ENCODE measurements around the gene C21orf58. TPM values are rescaled to one million over a fixed set of nuclear protein-coding genes. Genes with fewer than 3 reads are reported as not detected.
"Not testable (repeated sequence)": the region's sequence is repeated elsewhere in the genome, so short reads cannot be mapped to it uniquely, and the experiment has no call there.

The C21orf58 gene
- total RNA-seq, 3 donors from 2014 or later, result 3.6 to 3.9 (median 3.7) TPM

GRCh38 chr21:46324390-46325072 lies 861 bp upstream of the C21orf58 start:
- Mint-ChIP-seq H3K36me3 (ENCODE audit: insufficient read depth) (peaks cover 9% of the 10 kb centered on the region), H3K27me3 (ENCODE audit: low read depth) (no peaks in the 10 kb centered on the region), H3K9me3 (no peaks in the 10 kb centered on the region), H3K4me1 (ENCODE audit: low read depth) (peaks cover 35% of the 10 kb centered on the region), H3K4me3 (peak overlapping the region; percentile 92)
- peak; percentile 87 for DNase-seq
- peak; percentile 81 to 82 for ATAC-seq

DNA sequence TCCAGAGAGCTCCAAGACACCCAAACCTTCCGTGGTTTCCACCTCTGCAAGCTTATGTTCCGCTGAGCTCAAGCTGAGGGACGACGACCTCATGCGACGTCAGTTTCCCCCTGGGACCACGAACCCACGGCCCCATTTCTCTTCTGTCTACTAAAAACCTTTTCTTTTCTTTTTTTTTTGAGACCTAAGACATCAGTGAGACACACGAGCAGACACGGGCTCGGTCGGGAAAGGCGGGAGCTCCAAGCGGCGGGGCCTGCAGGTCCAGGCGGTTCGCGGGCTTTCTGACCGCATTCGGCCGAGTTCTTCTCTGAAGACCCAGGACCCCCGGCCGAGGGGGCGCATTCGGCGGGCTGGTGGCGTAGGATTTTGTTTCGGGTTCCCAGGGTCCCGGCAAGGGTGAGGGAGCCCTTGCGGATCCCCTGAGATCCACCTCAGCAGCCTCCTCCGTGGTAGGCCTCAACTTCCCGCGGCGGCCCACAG lies 402 bp downstream of the C21orf58 start:
- Mint-ChIP-seq H3K9me3 (no peaks in the 10 kb centered on the region), H3K4me3 (peak overlapping the region; percentile 92), H3K4me1 (ENCODE audit: low read depth) (peaks cover 35% of the 10 kb centered on the region), H3K36me3 (ENCODE audit: insufficient read depth) (peaks cover 3% of the 10 kb centered on the region), H3K27me3 (ENCODE audit: low read depth) (no peaks in the 10 kb centered on the region)
- DNase-seq (no peak), ATAC-seq (peak; percentile 2 to 3)

GRCh38 chr21:46322351-46323226 lies 1.1 kb downstream of the C21orf58 start:
- no peak for ATAC-seq
- no peak for DNase-seq
- H3K27me3 Mint-ChIP-seq (ENCODE audit: low read depth), result no peaks in the 10 kb centered on the region
- peaks cover 2% of the 10 kb centered on the region for H3K36me3 Mint-ChIP-seq (ENCODE audit: insufficient read depth)
- H3K4me3 Mint-ChIP-seq, result peak overlapping the region; percentile 92
- no peaks in the 10 kb centered on the region for H3K9me3 Mint-ChIP-seq
- H3K4me1 Mint-ChIP-seq (ENCODE audit: low read depth), result peaks cover 35% of the 10 kb centered on the region

GRCh38 chr21:46320331-46320801 lies 3.3 kb downstream of the C21orf58 start:
- Mint-ChIP-seq H3K4me3 (no peak overlapping the region), H3K36me3 (ENCODE audit: insufficient read depth) (no peaks in the 10 kb centered on the region), H3K9me3 (no peaks in the 10 kb centered on the region), H3K4me1 (ENCODE audit: low read depth) (peaks cover 25% of the 10 kb centered on the region), H3K27me3 (ENCODE audit: low read depth) (no peaks in the 10 kb centered on the region)
- DNase-seq, result no peak
- no peak for ATAC-seq

- ATAC-seq (no peak), DNase-seq (no peak)
- H3K9me3 Mint-ChIP-seq, result no peaks in the 10 kb centered on the region
- H3K4me1 Mint-ChIP-seq (ENCODE audit: low read depth), result peaks cover 24% of the 10 kb centered on the region
- no peaks in the 10 kb centered on the region for H3K27me3 Mint-ChIP-seq (ENCODE audit: low read depth)
- H3K36me3 Mint-ChIP-seq (ENCODE audit: insufficient read depth), result no peaks in the 10 kb centered on the region
- H3K4me3 Mint-ChIP-seq, result no peak overlapping the region
Measured at GRCh38 chr21:46319186-46319585, 4.5 kb downstream of the C21orf58 start.

DNA sequence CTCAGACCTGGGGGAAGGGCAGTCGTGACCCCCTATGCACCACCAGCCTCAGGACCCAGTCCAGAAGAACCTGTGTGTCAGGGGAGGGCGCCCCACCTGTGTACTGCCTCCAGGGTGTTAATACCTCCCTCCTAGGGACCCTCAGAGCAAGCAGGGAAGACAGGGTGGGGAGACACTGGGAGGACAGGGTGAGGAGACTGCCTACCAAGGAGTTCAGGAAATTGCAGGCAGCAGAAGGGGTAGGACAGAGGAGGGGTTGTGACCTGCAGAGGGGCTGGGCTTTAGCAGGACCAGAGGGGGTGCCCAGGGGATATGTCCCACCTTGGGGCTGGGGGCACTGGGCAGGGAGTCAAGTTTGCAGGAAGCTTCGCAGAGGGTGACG lies 5.2 kb downstream of the C21orf58 start:
- no peaks in the 10 kb centered on the region for H3K27me3 Mint-ChIP-seq (ENCODE audit: low read depth)
- DNase-seq, result no peak
- H3K9me3 Mint-ChIP-seq, result no peaks in the 10 kb centered on the region
- ATAC-seq, result no peak
- H3K36me3 Mint-ChIP-seq (ENCODE audit: insufficient read depth), result no peaks in the 10 kb centered on the region
- H3K4me1 Mint-ChIP-seq (ENCODE audit: low read depth), result peaks cover 24% of the 10 kb centered on the region
- no peak overlapping the region for H3K4me3 Mint-ChIP-seq

GRCh38 chr21:46317710-46318463 lies 5.8 kb downstream of the C21orf58 start:
- Mint-ChIP-seq H3K27me3 (ENCODE audit: low read depth) (no peaks in the 10 kb centered on the region), H3K4me3 (no peak overlapping the region), H3K4me1 (ENCODE audit: low read depth) (peaks cover 20% of the 10 kb centered on the region), H3K36me3 (ENCODE audit: insufficient read depth) (no peaks in the 10 kb centered on the region), H3K9me3 (no peaks in the 10 kb centered on the region)
- ATAC-seq (no peak), DNase-seq (no peak)

DNA sequence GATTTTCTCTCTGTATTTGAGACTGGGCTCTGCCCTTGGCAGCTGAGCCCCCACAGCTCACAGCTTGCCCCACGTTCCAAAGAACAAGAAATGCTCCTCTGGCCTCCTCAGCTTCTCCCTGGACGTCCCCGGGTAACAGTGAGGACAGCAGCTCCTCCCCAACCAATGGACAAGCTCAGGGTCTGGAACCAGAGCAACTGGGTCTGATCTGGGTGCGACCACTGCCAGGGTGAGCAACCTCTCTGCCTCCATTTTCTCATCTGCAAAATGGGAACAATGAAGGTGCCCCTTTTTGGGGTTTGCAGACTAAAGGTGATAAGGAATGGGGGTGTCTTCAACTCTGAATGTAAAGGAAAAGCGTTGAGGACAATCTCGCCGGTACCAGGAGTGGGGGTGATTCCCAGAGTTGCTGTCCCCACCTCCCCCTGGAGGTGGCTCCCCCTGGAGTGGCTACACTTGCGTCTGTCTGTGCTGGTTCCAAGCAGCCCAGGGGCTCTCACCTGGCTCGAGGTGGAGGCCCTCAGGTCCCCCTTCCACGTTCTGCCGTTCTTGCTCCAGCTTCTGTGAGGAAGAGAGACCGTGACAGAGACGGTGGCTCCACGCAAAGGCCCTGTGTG lies 6.9 kb downstream of the C21orf58 start:
- no peak for DNase-seq
- peaks cover 9% of the 10 kb centered on the region for H3K4me1 Mint-ChIP-seq (ENCODE audit: low read depth)
- no peak overlapping the region for H3K4me3 Mint-ChIP-seq
- H3K27me3 Mint-ChIP-seq (ENCODE audit: low read depth), result no peaks in the 10 kb centered on the region
- ATAC-seq, result no peak
- H3K36me3 Mint-ChIP-seq (ENCODE audit: insufficient read depth), result no peaks in the 10 kb centered on the region
- H3K9me3 Mint-ChIP-seq, result no peaks in the 10 kb centered on the region

DNA sequence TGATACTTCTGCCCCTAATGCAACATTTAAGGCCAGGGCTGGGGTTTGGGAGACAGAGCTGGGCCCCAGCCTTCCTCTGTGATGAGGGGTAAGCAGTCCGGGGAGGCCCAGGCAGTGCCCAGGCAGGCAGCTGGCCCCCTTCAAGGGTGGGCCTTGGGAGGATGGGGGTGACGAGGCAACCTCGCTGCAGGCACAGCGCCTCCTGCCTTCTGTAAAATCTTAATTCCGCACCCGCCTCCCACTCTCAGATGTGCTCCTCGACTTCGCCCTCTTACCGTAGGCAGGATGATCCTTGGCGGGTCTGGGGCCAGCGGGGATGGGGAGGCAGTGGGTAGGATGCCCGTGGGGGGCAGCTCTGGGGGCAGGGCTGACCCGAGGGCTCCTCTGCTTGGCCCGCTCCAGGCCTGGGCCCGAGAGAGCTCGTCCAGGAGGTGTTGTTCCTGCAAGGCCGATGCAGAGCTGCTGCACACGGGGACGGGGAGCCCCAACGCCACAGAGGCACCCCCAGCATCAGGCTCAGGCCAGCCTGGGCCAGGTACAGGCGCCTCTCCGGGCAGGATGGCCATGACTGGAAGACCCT lies 9.1 kb downstream of the C21orf58 start:
- H3K4me3 Mint-ChIP-seq, result no peak overlapping the region
- H3K36me3 Mint-ChIP-seq (ENCODE audit: insufficient read depth), result no peaks in the 10 kb centered on the region
- ATAC-seq (no peak), DNase-seq (no peak)
- H3K9me3 Mint-ChIP-seq, result no peaks in the 10 kb centered on the region
- no peaks in the 10 kb centered on the region for H3K27me3 Mint-ChIP-seq (ENCODE audit: low read depth)
- H3K4me1 Mint-ChIP-seq (ENCODE audit: low read depth), result no peaks in the 10 kb centered on the region

DNA sequence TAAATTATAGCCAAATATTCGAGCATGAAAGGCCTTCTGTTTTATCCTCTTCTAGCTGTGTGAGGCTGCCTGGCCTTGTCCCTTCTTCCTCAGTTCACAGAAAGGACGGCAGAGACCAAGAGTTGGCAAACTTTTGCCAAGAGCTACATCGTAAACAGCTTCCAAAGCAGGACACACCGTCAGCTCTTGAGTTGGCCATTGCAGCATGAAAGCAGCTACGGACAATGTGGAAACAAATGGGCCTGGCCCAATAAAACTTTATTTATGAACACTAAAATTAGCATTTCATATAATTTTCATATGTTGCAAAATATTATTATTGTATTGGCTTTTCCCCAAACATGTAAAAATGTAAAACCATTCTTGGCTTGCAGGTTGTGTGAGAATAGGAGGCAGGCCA lies 10.7 kb downstream of the C21orf58 start:
- H3K27me3 Mint-ChIP-seq (ENCODE audit: low read depth), result no peaks in the 10 kb centered on the region
- no peak overlapping the region for H3K4me3 Mint-ChIP-seq
- DNase-seq, result no peak
- ATAC-seq, result no peak
- no peaks in the 10 kb centered on the region for H3K4me1 Mint-ChIP-seq (ENCODE audit: low read depth)
- no peaks in the 10 kb centered on the region for H3K36me3 Mint-ChIP-seq (ENCODE audit: insufficient read depth)
- no peaks in the 10 kb centered on the region for H3K9me3 Mint-ChIP-seq

DNA sequence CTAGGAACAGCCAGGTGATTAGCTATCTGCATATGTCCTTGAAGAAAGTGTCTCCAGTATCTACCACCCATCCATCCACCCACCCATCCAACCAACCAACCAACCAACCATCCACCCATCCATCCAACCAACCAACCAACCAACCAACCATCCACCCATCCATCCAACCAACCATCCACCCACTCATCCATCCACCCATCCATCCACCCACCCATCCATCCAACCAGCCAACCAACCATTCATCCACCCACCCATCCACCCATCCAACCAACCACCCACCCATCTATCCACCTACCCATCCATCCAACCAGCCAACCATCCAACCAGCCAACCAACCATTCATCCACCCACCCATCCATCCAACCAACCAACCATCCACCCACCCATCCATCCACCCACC lies 12.1 kb downstream of the C21orf58 start:
- Mint-ChIP-seq H3K36me3 (ENCODE audit: insufficient read depth) (peaks cover 3% of the 10 kb centered on the region), H3K9me3 (no peaks in the 10 kb centered on the region), H3K27me3 (ENCODE audit: low read depth) (no peaks in the 10 kb centered on the region), H3K4me3 (no peak overlapping the region), H3K4me1 (ENCODE audit: low read depth) (no peaks in the 10 kb centered on the region)
- ATAC-seq, result no peak
- DNase-seq, result no peak

GRCh38 chr21:46310260-46310659 lies 13.4 kb downstream of the C21orf58 start:
- not testable (repeated sequence) for H3K4me1 Mint-ChIP-seq (ENCODE audit: low read depth); H3K4me3 Mint-ChIP-seq; H3K9me3 Mint-ChIP-seq

GRCh38 chr21:46308431-46308830 lies 15.2 kb downstream of the C21orf58 start:
- no peaks in the 10 kb centered on the region for H3K9me3 Mint-ChIP-seq
- no peaks in the 10 kb centered on the region for H3K4me1 Mint-ChIP-seq (ENCODE audit: low read depth)
- ATAC-seq (no peak), DNase-seq (no peak)
- H3K4me3 Mint-ChIP-seq, result no peak overlapping the region
- H3K36me3 Mint-ChIP-seq (ENCODE audit: insufficient read depth), result peaks cover 7% of the 10 kb centered on the region
- no peaks in the 10 kb centered on the region for H3K27me3 Mint-ChIP-seq (ENCODE audit: low read depth)

More at GRCh38 chr21:46310260-46310659, 13.4 kb downstream of the C21orf58 start:
- not testable (repeated sequence) for DNase-seq; ATAC-seq; H3K36me3 Mint-ChIP-seq (ENCODE audit: insufficient read depth); H3K27me3 Mint-ChIP-seq (ENCODE audit: low read depth)

Data from activated T-cell treated with anti-CD3 and anti-CD28 coated beads, Interleukin-2, amount 50 U/mL, for 4 hours (primary cell).